ENCODE results near the gene SLC5A3. TPM values are rescaled to one million over a fixed set of nuclear protein-coding genes. Genes with fewer than 3 reads are reported as not detected.

Gene SLC5A3
- total and polyA plus RNA-seq, 2 of the 8 experiments (the other 6 are each of a cell fraction or from before 2014, with no cell fraction given) = 4.0 to 19.4 TPM

DNA sequence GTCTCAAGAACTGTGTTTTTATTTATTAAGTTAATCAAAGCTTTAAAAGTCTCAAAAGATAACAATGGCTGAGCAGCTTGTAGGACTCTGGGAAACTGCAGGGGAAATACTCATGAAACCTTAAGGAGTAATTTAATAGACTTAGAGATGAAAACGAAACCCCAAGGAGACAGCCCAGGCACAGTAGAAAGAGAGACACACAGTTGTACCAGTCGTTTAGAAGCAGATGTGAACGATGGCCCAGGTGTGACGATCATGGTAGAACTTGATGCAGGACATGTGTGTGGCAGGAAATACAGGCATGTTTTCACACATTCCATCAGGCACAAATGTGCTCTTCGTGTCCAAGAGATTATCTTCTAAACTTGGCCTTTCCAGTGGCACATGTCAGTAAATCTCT, 21.2 kb upstream of the SLC5A3 start:
- H3K4me2 ChIP-seq (ENCODE audit: insufficient read depth in 1 of 2, low read depth in 2 of 2, low read length in 2 of 2) = no peak overlapping the region
- no peaks in the 10 kb centered on the region for H3K9me3 ChIP-seq (ENCODE audit: insufficient read depth in 2 of 2, low read depth in 1 of 2, low read length in 1 of 2)
- 89% methylated on average over 5 of the region's 5 CpGs; no CpG with 5 or more reads in 1 of the 2 experiments for WGBS, 2 experiments (ENCODE audit: extremely low coverage in 1 of 2, insufficient coverage in 1 of 2, insufficient read length in 1 of 2, insufficient replicate concordance in 2 of 2, low coverage in 1 of 2, low lambda C conversion rate in 2 of 2, missing lambda C conversion rate in 1 of 2)
- no peak overlapping the region for H2BK5ac ChIP-seq (ENCODE audit: low read depth, low read length)
- no peak overlapping the region for H2BK20ac ChIP-seq (ENCODE audit: low read length)
- H3K79me2 ChIP-seq (ENCODE audit: control insufficient read depth in 1 of 2, insufficient read depth in 2 of 2, low read length in 2 of 2) = no peaks in the 10 kb centered on the region
- H3K27me3 ChIP-seq (replicated peaks in 1 of 4; ENCODE audit: control insufficient read depth in 3 of 4, extremely low read depth in 1 of 4, insufficient read depth in 3 of 4, low read length in 3 of 4) = no peaks in the 10 kb centered on the region
- no peak overlapping the region for H3K18ac ChIP-seq (ENCODE audit: extremely low read depth, low read length)
- no peaks in the 10 kb centered on the region for H3K79me1 ChIP-seq (ENCODE audit: low read depth, low read length)
- H2AFZ ChIP-seq (ENCODE audit: low read length) = no peak overlapping the region
- no peak overlapping the region for H4K91ac ChIP-seq (replicated peaks; ENCODE audit: insufficient read length, low read length)
- no peak overlapping the region for H2BK120ac ChIP-seq (replicated peaks; ENCODE audit: low read depth, low read length)
- CTCF ChIA-PET (ENCODE audit: partially characterized antibody) = no interaction called here
- POLR2A ChIA-PET (ENCODE audit: partially characterized antibody) = interaction anchor here (0.9 kb wide), 1 partner anchor 17 kb away, joined by 3 read pairs; no protein-coding TSS in a partner anchor
- peaks cover 2% of the 10 kb centered on the region; the same call in 1 of the 2 replicates for H3K23me2 ChIP-seq (ENCODE audit: low read depth, low read length)
- H2AK5ac ChIP-seq (ENCODE audit: low read depth, low read length) = no peak overlapping the region
- no peak for FAIRE-seq
- no peak overlapping the region for H3K14ac ChIP-seq (ENCODE audit: insufficient read length)
- no peak overlapping the region for H4K8ac ChIP-seq (ENCODE audit: extremely low read depth, insufficient read depth, low read length)
- no peak overlapping the region for H3K4ac ChIP-seq (replicated peaks; ENCODE audit: insufficient read length, low read depth, low read length)
- TF ChIP-seq TAF1 (IDR thresholded peaks at IDR 0.05; ENCODE audit: low read depth, low read length) (no peak), GTF2F1 (IDR thresholded peaks at IDR 0.05; ENCODE audit: borderline replicate concordance, low read depth, low read length) (no peak), TBP (IDR thresholded peaks at IDR 0.05; ENCODE audit: low read depth, low read length) (no peak), RBBP5 (IDR thresholded peaks at IDR 0.05; ENCODE audit: borderline replicate concordance, low read depth, low read length) (no peak), BACH1 (IDR thresholded peaks at IDR 0.05; ENCODE audit: low read length) (no peak), YY1 (IDR thresholded peaks at IDR 0.05; ENCODE audit: low read depth, low read length) (no peak), CREB1 (IDR thresholded peaks at IDR 0.05) (no peak), CHD2 (IDR thresholded peaks at IDR 0.05; ENCODE audit: low read length) (no peak), KDM1A (IDR thresholded peaks at IDR 0.05; ENCODE audit: borderline replicate concordance, low read length) (no peak)
- H3K36me3 ChIP-seq (ENCODE audit: control insufficient read depth in 2 of 4, insufficient read depth in 4 of 4, low read length in 3 of 4) = no peaks in the 10 kb centered on the region
- H3K23ac ChIP-seq (ENCODE audit: insufficient read length) = no peak overlapping the region
- no peak overlapping the region for H3K56ac ChIP-seq (replicated peaks; ENCODE audit: insufficient read length, low read depth, low read length)
- no peak overlapping the region for H3K9ac ChIP-seq (replicated peaks in 1 of 4; ENCODE audit: extremely low read depth in 1 of 4, low read depth in 3 of 4, low read length in 3 of 4)
- DNase-seq (ENCODE audit: low read depth in 1 of 2, low spot score in 2 of 2) = no peak
- no peak overlapping the region for H2BK15ac ChIP-seq (ENCODE audit: low read length)
- H3K4me3 ChIP-seq (ENCODE audit: extremely low read depth in 1 of 4, insufficient read depth in 2 of 4, low read depth in 3 of 4, low read length in 4 of 4) = no peak overlapping the region
- H4K5ac ChIP-seq (ENCODE audit: insufficient read length, low read depth, low read length) = no peak overlapping the region
- H3K4me1 ChIP-seq (replicated peaks in 1 of 4; ENCODE audit: control insufficient read depth in 3 of 4, insufficient read depth in 4 of 4, low read length in 3 of 4) = no peaks in the 10 kb centered on the region
- no peak overlapping the region for H3K27ac ChIP-seq (ENCODE audit: low read depth, low read length)
- H2BK12ac ChIP-seq (ENCODE audit: low read depth, low read length) = no peak overlapping the region
- H4K20me1 ChIP-seq (replicated peaks in 1 of 2; ENCODE audit: control insufficient read depth in 1 of 2, insufficient read depth in 2 of 2, low read length in 2 of 2) = no peaks in the 10 kb centered on the region
